ENCODE data around the gene TRAPPC2L.
"Not testable (repeated sequence)": the region's sequence is repeated elsewhere in the genome, so short reads cannot be mapped to it uniquely, and the experiment has no call there.

Gene TRAPPC2L

DNA sequence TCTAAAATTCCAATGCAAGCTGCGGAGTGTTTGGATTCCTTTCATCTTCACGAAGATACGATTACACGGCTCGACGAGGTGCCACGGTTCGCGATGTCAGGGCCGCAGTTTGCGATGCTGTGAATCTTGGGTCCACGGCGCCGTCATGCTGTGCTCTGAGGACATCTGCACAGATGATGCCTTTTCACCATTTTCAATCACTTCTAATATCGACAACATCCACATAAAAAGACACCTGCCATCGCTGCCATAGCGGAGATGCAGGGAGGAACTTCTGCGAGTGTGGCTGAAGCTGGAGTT lies 38.4 kb upstream of the TRAPPC2L start:
- FAIRE-seq, result no peak
- DNase-seq (ENCODE audit: low spot score), result no peak

DNA sequence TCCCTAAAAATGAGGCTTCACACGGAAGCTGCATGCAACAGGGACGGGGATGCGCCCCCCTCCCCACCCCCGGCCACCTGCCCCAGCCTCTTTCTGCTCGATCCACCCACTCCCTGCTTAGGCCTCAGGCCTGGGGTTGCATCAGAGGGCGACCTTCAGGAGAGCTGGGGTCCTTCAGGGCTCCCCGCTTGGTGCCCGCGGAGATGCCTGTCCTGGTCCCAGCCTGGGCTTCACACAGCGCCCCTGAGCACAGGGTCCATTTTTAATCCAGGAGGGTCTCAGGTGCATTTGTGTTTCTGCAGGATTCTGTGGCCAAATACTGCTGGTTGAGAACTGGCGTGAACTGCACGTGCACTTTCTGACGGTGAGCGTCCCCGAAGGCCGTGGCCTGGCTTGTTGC lies 37.8 kb upstream of the TRAPPC2L start:
- no peak for FAIRE-seq

DNA sequence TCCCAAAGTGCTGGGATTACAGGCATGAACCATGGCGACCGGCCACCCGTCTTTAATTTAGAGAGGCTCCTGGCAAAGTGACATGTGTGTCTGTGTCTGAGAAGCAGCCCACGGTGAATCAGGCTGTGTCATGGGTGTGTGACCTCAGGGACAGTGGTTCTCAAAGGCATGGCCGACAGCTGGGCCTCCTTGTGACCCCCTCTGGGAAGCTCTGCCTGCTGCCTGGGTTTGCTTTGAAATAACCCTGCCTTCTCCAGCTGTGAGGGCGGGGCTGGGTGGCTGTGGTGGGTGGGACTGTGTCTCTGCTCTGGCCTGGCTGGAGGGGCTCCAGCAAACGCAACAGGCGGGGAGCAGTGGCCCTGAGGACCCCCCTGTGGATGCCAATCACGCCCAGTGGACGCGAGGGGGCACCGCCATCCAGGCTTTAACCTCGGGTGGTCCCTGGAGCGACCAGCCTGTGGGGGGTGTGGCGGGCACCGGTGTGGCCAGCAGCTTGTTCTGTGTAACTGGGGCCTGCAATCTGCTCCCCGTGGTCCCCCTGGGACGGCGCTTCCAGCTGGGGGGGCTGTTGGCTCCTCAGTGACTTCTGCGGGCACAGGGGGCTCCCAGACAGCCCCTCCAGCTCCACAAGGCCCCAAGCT lies 36.4 kb upstream of the TRAPPC2L start:
- FAIRE-seq (no peak), DNase-seq (ENCODE audit: low spot score) (no peak)

More for the DNA sequence above, 37.8 kb upstream of the TRAPPC2L start:
- DNase-seq (ENCODE audit: low spot score), result no peak

DNA sequence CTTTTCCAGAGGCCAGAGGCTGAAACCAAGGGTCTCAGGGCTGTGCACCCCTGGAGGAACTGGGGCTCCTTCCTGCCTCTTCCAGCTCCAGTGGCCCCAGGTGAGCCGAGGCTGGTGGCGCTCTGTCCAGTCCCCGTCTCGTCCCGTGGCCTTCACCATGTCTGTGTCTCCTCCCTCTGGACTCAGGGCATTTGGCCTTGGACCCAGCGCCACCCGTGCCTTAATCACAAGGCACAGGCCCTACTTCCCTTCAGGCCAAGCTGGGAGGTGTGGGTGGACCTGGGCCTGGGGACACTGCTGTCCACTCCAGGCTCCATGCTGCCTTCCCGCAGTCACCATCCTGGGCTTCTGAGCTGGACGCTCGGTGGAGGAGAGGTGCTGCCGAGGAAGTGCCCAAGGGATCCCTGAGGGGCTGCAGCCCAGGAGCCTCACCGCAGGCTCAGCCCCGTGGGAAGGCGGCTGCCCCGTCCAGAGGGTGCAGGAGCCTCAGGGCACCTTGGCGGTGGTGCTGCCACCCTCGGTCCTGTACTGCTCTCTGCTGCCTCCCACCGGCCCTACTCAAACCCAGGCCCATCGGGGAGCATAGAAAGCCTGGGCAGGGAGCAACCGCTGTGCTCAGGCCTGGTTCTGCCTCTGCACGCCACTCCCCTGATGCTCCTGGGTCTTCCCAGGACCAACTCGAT lies 35.6 kb upstream of the TRAPPC2L start:
- DNase-seq (ENCODE audit: low spot score) (no peak), FAIRE-seq (no peak)

DNA sequence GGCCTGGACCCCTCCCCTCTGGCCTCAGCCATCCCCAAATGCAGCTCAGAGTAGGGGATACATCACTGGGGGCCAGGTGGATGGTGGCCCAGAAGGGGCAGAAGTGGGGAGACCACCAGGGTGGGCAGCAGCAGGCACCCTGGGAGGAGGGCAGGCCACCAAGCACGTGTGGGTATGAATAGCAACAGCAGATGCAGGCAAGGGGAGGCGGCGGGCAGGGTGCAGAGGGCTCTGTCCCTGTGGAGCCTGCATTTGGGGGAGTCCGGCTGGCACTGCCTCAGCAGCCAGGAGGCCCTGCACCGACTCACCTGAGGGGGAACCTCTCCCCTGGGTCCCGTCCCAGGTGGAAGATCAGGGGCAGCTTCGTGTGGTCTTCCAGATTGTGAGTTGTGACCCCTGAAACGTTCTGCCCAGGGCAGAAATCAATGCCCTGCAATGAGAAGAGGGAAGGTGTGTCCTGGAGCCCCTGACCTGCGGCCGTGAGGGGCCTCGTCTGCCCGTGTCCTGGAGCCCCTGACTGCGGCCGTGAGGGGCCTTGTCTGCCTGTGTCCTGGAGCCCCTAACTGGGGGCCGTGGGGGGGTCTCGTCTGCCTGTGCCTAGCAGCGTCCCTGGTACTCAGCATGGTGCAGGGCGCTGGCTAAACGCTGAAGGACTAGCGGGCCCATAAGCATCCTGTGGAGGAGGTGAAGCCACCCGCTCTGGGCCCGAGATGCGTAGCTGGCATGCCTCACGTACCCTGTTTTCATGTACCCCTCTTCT lies 34.5 kb upstream of the TRAPPC2L start:
- FAIRE-seq (no peak), DNase-seq (ENCODE audit: low spot score) (no peak)

DNA sequence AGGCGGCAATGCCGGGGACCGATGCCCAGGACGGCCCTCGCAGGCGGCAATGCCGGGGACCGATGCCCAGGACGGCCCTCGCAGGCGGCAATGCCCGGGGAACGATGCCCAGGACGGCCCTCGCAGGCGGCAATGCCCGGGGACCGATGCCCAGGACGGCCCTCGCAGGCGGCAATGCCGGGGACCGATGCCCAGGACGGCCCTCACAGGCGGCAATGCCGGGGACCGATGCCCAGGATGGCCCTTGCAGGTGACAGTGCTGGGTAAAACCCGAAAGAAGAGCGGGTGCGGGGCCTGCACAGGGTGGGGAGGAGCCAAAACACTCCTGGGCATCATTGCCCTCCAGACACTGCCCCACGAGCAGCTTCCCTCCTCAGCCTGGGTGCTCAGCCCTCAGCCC lies 33.3 kb upstream of the TRAPPC2L start:
- DNase-seq (ENCODE audit: low spot score); FAIRE-seq: not testable (repeated sequence)

DNA sequence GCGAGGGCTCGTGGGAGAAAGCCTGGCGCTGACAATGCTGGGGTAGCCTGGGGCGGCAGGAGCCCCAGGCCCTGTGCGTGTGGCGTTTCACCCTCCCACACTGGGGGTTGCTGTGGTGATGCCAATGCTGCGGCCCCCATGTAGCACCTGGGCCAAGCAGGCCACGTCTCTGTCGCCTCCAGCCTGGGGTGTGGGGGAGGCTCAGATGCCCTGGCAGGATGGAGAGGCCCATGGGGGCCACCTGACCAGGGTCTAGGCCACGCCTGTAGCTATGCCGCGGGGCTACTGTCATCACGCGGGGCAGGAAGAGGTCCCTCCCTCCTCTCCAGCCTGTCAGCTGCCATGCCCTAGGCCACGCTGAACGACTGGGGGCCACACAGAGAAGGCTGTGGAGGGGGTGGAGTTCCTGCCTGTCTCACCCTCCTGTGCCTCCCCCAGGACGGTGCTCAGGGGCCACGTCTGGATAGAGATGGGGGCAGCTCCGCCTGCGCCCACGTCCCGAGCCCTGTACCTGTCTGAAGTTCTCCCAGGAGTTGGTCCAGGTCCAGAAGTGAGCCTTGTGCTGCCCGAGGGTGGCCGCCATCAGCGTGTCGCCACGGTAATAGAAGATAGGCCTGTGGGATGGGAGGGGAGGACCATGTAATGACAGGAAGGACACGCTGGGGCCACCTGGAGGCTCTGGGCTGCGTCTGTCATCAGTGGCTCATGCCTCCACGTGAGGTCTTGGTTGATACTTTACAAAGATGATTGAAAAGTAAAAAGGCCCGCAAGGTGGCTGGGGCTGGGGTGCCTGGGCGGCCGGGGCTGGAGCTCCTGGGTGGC lies 32.5 kb upstream of the TRAPPC2L start:
- FAIRE-seq, result no peak

DNA sequence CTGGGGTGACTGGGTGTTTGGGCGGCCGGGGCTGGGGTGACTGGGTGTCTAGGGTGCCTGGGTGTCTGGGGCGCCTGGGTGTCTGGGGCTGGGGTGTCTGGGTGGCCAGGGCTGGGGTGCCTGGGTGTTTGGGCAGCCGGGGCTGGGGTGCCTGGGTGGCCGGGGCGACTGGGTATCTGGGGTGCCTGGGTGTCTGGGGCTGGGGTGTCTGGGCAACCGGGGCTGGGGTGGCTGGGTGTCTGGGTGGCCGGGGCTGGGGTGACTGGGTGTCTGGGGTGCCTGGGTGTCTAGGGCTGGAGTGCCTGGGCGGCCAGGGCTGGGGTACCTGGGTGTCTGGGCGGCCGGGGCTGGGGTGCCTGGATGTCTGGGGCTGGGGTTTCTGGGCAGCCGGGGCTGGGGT lies 31.8 kb upstream of the TRAPPC2L start:
- FAIRE-seq, result no peak
- no peak for DNase-seq (ENCODE audit: low spot score)

More for the DNA sequence above, 32.5 kb upstream of the TRAPPC2L start:
- no peak for DNase-seq (ENCODE audit: low spot score)

DNA sequence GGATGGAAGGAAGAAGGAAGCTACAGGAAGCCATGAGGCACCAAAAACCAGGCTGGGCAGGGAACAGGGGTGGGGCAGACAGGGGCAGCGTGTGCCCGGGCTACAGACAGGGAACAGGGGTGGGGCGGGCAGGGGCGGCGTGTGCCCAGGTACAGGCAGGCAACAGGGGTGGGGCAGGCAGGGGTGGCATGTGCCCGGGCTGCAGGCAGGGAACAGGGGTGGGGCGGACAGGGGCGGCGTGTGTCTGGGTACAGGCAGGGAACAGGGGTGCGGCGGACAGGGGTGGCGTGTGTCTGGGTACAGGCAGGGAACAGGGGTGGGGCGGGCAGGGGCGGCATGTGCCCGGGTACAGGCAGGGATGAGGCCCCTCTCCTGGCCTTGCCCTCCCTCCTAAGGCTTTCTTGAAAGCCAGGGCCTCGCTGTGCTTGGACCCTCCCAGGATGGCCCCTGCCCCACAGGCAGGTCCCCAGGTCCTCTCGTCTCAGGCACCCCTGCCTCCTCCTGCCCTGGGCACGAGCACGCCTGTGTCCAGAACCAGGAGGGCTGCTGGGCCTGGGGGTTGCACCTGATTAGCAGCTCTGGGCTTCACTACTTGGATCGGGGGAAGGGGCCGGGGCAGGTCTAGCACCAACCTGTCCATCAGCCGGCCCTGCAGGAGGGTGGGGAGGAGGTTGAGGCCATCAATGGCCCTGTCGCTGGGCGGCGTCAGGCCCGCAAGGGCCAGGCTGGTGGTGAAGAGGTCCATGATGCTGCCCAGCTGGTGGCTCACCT lies 30.7 kb upstream of the TRAPPC2L start:
- no peak for FAIRE-seq
- no peak for DNase-seq (ENCODE audit: low spot score)

DNA sequence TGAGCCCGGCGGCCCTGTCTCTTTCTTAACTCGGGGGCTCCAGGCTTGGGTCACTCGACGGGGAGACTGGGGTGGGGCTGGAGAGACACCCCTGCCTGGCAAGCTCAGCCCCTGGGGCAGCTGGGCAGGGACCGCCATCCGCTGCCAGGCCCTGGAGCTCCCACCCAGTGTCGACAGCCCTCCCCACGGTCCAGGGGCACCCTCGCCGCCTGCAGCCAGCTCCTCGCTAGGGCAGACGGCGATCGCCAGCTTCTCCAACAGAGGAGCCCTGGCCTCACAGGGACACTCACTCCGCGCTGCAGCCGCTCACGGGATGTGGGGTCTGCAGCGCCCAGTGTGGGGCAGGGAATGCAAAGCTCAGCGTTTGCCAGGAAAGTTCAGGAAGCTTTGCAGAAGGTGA lies 29.2 kb upstream of the TRAPPC2L start:
- FAIRE-seq (no peak), DNase-seq (ENCODE audit: low spot score) (no peak)

DNA sequence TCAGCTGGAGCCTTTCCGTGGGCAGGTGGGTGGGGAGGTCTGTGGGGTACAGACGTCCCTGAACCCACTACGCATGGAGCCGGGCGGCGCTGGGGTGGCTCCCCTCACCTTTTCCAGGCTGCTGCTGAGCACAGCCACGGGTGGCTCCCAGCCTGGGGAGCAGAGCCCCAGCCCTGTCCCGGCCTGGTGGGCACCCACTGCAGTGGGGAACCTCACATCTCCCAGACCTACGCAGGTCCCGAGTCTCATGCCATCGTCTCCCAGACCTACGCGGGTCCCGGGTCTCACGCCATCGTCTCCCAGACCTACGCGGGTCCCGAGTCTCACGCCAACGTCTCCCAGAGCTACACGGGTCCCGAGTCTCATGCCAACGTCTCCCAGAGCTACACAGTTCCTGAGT lies 28.2 kb upstream of the TRAPPC2L start:
- no peak for FAIRE-seq
- no peak for DNase-seq (ENCODE audit: low spot score)

DNA sequence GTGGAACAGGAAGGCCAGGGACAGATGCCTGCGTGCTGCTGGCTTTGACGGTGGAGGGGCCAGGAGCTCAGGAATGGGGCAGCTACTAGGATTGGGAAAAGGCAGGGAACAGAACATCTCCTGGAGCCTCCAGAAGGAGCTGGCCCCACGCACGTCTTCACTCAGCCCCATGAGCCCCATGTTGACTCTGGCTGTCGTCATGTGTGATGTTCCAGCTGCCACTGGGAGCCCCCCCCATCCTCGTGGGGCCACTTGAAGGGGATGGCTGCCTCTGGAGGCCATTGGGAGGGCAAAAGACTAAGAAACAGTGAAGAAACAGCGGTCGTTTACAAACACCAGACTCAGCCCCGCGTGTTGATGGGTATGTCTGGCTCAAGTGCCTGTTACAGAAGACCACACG lies 26.7 kb upstream of the TRAPPC2L start:
- no peak for FAIRE-seq
- no peak for DNase-seq (ENCODE audit: low spot score)

DNA sequence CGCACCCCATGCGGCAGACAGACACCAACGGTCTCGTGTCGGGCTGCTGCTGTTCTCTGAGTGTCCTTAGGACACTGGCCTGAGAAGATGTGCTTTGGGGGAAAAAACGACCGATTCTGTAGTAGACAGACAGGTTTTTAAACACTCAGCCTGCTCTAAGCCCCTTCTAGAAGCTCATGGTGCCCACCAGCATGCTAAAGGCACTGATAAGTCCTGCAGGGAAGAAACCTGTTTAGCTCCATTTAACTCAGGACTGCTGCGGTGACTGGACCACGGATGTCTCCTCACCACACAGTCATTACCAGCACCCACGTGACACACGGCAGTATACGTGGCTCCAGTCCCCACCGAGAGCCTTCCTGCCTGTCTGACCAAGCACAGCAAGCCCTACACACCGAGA lies 26.1 kb upstream of the TRAPPC2L start:
- no peak for FAIRE-seq

DNA sequence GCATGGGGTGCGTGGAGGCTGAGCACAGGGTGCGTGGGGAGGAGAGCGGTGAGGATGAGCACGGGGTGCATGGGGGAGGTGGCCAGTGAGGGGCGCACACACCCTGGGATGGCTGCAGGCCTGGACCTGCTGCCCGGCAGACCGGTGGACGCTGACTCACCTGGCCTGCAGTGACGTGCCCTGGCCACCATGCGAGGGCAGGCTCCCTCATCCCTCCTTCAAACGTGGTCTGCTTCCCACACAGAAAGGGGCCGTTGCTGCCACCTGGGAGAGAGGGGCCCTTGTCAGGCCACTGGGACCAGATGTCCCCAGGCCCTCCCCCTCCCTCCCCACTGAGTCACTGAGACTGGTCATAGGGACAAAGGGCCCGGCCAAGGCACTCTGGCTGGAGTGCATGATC lies 25.1 kb upstream of the TRAPPC2L start:
- no peak for DNase-seq (ENCODE audit: low spot score)
- no peak for FAIRE-seq

More for the DNA sequence above, 26.1 kb upstream of the TRAPPC2L start:
- DNase-seq (ENCODE audit: low spot score), result no peak

DNA sequence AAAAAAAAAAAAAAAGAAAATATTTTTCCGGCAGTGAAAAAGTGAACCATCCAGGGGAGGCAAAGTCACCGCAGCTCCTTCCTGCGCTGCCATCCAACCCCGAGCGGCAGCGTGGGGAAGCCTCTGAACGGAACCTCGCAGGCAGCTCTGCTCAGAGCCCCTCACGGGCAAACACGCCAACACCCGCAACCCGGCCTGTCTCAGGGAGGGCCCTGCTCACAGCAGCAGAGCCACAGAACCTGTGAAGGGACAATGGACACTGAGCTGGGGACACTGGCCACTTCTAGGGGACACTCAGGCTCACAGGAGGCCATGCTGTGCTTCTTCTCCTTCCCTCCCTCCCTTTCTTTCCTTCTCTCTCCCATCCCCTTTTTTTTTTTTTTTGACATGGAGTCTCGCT lies 23.8 kb upstream of the TRAPPC2L start:
- DNase-seq (ENCODE audit: low spot score) (no peak), FAIRE-seq (no peak)

DNA sequence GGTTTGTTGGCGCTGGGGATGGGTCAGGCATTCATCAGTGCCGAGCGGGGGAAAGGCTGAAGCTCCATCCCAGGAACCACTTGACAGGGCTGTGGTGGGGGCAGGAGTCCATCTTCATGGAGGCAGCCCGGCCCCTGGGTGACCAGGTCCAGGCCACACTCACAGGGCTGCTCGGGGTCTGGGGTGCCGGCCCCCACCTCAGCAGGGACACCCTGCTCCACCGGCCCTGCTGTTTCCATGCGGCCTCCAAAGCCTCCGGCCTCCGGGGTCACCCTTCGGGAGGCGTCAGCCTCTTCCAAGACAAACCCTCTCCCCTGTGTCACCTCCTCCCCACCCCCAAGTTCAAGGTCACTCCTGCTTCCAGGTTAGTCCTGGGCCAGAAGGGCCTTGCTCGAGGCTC lies 22.3 kb upstream of the TRAPPC2L start:
- DNase-seq (ENCODE audit: low spot score), result no peak
- no peak for FAIRE-seq

DNA sequence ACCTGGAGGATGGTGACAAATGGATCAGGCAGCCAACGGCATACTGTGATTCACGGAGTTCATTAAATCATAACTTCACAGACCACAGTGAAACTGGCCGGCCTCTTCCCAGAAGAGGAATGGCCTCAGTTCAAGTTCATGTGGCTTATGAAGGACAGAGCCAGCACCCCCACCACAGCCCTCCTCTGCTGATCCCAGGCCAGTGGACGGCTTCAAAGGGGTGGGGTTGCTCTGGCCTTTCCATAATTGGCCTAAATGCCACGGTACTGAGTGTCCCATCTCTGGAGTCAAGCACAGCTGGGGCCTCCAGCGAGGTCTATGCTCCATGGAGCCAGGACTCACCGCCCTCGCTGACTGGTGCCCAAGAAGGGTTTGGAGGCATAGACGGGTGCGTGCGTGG lies 21.5 kb upstream of the TRAPPC2L start:
- DNase-seq (ENCODE audit: low spot score), result no peak
- FAIRE-seq, result no peak

DNA sequence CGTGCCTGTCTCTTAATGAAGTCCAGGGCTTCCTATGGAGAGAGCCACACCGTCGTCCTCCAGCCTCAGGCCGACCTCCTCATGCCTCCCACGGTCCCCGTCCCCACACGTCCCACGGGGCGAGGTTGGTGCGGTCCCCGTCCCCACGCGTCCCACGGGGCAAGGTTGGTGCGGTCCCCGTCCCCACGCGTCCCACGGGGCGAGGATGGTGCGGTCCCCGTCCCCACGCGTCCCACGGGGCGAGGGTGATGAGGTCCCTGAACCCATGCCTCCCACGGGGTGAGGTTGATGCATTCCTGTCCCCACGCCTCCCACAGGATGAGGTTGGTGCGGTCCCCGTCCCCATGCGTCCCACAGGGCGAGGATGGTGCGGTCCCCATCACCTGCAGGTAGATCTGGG lies 21.1 kb upstream of the TRAPPC2L start:
- FAIRE-seq (no peak), DNase-seq (ENCODE audit: low spot score) (no peak)

DNA sequence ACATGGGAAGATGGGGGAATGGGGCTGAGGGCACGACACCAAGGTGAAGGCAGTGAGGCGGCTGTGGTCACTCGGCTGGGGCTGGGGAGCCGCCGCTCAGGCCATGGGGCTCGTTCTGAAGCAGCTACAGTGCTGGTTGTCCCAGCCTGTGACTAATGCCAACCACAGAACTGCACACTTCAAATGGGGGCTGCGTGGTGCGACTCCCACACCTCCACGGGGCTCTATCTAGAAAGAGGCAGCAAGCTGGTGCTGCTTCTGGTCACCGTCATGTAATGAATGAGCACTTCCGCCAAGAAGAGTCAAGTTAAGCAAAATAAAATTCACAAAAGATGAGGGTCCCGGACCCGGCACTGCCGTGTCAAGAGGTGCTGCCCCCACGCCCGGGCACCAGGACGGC lies 20.1 kb upstream of the TRAPPC2L start:
- DNase-seq (ENCODE audit: low spot score), result no peak

DNA sequence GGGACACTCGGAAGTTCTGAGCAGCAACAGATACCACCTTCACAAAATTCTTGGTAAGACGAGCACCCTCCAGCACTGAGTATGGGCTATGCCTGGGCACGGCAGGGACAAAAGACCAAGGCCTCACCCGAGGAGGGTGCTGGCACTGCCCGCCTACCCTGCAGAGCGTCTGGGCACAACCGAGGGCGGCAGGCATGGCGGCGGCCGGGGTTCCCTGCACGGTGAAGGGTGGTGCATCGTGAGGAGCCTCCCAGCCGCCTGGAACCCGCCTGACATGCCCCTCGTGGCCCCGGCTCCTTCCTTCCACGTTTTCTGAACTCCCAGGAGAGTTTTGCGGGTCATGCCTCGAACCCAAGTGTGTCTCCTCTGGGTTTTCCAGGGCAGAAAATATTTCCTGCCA lies 19.1 kb upstream of the TRAPPC2L start:
- no peak for FAIRE-seq
- DNase-seq (ENCODE audit: low spot score), result no peak

More for the DNA sequence above, 20.1 kb upstream of the TRAPPC2L start:
- FAIRE-seq, result no peak

DNA sequence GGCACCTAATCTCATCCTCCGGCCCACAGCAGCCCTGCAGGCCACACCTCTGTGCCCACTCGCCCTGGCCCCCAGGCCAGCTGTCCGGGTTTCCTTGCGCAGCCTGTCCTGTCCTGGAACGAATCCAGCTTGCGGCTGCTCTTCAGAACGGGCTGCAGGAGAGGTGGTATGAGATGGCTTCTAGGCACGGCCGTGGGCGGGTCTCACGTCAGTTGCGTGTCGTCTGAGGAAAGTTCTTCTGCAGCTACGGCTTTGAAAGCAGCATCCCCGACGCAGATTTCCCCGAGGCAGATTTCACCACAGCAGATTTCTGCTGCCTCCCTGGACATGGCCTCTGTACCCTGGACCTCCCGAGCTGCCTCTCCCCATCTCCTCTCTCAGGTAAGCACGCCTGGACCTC lies 18.4 kb upstream of the TRAPPC2L start:
- FAIRE-seq (no peak), DNase-seq (ENCODE audit: low spot score) (no peak)

Measured in urothelium cell line (cell line).